ENCODE data around the gene LHPP. TPM values are rescaled to one million over a fixed set of nuclear protein-coding genes. Genes with fewer than 3 reads are reported as not detected.
"Not testable (repeated sequence)": the region's sequence is repeated elsewhere in the genome, so short reads cannot be mapped to it uniquely, and the experiment has no call there.

LHPP gene
- total RNA-seq, 2 experiments from 2014 or later: 17.7 TPM

- no peaks in the 10 kb centered on the region for H3K36me3 Mint-ChIP-seq (ENCODE audit: low read depth)
- DNase-seq: no peak
- H3K4me1 Mint-ChIP-seq (ENCODE audit: low read depth): no peaks in the 10 kb centered on the region
- no peaks in the 10 kb centered on the region for H3K27me3 Mint-ChIP-seq (ENCODE audit: low read depth)
- H3K9me3 Mint-ChIP-seq: no peaks in the 10 kb centered on the region
- intact Hi-C loops (cut with micrococcal nuclease): no loop called here
- no peak overlapping the region for H3K27ac Mint-ChIP-seq
- CTCF ChIA-PET: interaction anchor here (0.7 kb wide), 1 partner anchor 10 kb away, joined by 4 read pairs; no protein-coding TSS in a partner anchor
- H3K4me3 Mint-ChIP-seq: no peak overlapping the region
Observed at GRCh38 chr10:124425227-124425962, 36.2 kb upstream of the LHPP start.

GRCh38 chr10:124428207-124428777, 33.3 kb upstream of the LHPP start:
- H3K27me3 Mint-ChIP-seq (ENCODE audit: low read depth): peaks cover 3% of the 10 kb centered on the region
- H3K27ac Mint-ChIP-seq: no peak overlapping the region
- H3K4me3 Mint-ChIP-seq: no peak overlapping the region
- CTCF ChIA-PET: interaction anchor here (0.5 to 1.2 kb wide), 4 partner anchors 10 to 382 kb away, joined by 3 to 5 read pairs (median 3); partner anchors contain the start of gene OAT
- no peak for DNase-seq
- H3K4me1 Mint-ChIP-seq (ENCODE audit: low read depth): no peaks in the 10 kb centered on the region
- intact Hi-C loops (cut with micrococcal nuclease): no loop called here
- no peaks in the 10 kb centered on the region for H3K36me3 Mint-ChIP-seq (ENCODE audit: low read depth)
- H3K9me3 Mint-ChIP-seq: no peaks in the 10 kb centered on the region

DNA sequence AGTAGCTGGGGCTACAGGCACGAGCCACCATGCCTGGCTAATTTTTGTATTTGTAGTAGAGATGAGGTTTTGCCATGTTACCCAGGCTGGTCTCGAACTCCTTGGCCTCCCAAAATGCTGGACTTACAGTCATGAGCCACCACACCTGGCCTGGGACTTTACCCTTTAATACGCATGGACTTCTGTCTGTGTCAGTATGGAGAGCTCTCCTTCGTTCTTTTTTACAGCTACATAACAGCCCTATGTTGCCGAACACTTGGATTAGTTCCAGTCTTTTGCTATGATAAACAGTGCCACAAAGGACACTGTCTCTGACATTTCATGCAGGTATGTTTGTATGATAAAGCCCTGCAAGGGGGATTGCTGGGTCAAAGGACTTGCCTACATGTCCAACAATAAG, 32.0 kb upstream of the LHPP start:
- CTCF ChIA-PET: interaction anchor here (1.1 kb wide), 1 partner anchor 11 kb away, joined by 3 read pairs; the partner anchor contains the start of gene OAT
- peaks cover 3% of the 10 kb centered on the region for H3K27me3 Mint-ChIP-seq (ENCODE audit: low read depth)
- no peaks in the 10 kb centered on the region for H3K9me3 Mint-ChIP-seq
- intact Hi-C loops (cut with micrococcal nuclease): no loop called here
- no peak overlapping the region for H3K4me3 Mint-ChIP-seq
- DNase-seq: no peak
- no peak overlapping the region for H3K27ac Mint-ChIP-seq
- no peaks in the 10 kb centered on the region for H3K36me3 Mint-ChIP-seq (ENCODE audit: low read depth)
- no peaks in the 10 kb centered on the region for H3K4me1 Mint-ChIP-seq (ENCODE audit: low read depth)

- no peak for DNase-seq
- intact Hi-C loops (cut with micrococcal nuclease): no loop called here
- no peaks in the 10 kb centered on the region for H3K36me3 Mint-ChIP-seq (ENCODE audit: low read depth)
- peaks cover 3% of the 10 kb centered on the region for H3K27me3 Mint-ChIP-seq (ENCODE audit: low read depth)
- no peaks in the 10 kb centered on the region for H3K4me1 Mint-ChIP-seq (ENCODE audit: low read depth)
- H3K4me3 Mint-ChIP-seq: no peak overlapping the region
- H3K27ac Mint-ChIP-seq: no peak overlapping the region
- CTCF ChIA-PET: interaction anchor here (1.3 kb wide), 1 partner anchor 41 kb away, joined by 4 read pairs; no protein-coding TSS in a partner anchor
- no peaks in the 10 kb centered on the region for H3K9me3 Mint-ChIP-seq
Observed at GRCh38 chr10:124430077-124430476, 31.5 kb upstream of the LHPP start.

DNA sequence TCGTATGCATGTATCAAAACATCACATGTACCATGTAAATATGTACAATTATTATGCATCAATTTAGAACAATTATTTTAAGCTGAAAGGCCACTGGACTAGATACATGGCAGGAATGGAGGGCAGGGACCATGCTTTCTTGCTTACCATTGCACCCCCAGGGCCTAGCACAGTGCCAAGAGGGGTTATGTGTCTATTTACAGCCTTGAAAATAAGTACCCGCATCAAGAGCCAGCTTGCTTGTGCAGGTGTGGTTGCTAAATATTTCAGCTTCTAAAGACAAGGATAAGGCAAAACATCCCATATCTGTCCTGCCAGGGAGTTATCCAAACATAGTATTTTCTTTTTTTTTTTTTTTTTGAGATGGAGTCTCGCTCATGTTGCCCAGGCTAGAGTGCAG, 28.2 kb upstream of the LHPP start:
- H3K9me3 Mint-ChIP-seq: no peaks in the 10 kb centered on the region
- H3K27ac Mint-ChIP-seq: no peak overlapping the region
- H3K4me1 Mint-ChIP-seq (ENCODE audit: low read depth): no peaks in the 10 kb centered on the region
- H3K27me3 Mint-ChIP-seq (ENCODE audit: low read depth): peaks cover 3% of the 10 kb centered on the region
- no peak overlapping the region for H3K4me3 Mint-ChIP-seq
- DNase-seq: no peak
- intact Hi-C loops (cut with micrococcal nuclease): no loop called here
- H3K36me3 Mint-ChIP-seq (ENCODE audit: low read depth): no peaks in the 10 kb centered on the region
- CTCF ChIA-PET: interaction anchor here (0.7 kb wide), 1 partner anchor 44 kb away, joined by 3 read pairs; no protein-coding TSS in a partner anchor

- H3K27me3 Mint-ChIP-seq (ENCODE audit: low read depth); H3K27ac Mint-ChIP-seq; H3K4me3 Mint-ChIP-seq; DNase-seq; H3K4me1 Mint-ChIP-seq (ENCODE audit: low read depth); H3K9me3 Mint-ChIP-seq; H3K36me3 Mint-ChIP-seq (ENCODE audit: low read depth); intact Hi-C loops (cut with micrococcal nuclease): not testable (repeated sequence)
- CTCF ChIA-PET: interaction anchor here (0.7 kb wide), 1 partner anchor 179 kb away, joined by 4 read pairs; no protein-coding TSS in a partner anchor
Observed at GRCh38 chr10:124435683-124436082, 25.9 kb upstream of the LHPP start.

GRCh38 chr10:124436191-124436638, 25.4 kb upstream of the LHPP start:
- DNase-seq: no peak
- no peaks in the 10 kb centered on the region for H3K9me3 Mint-ChIP-seq
- no peaks in the 10 kb centered on the region for H3K4me1 Mint-ChIP-seq (ENCODE audit: low read depth)
- H3K27ac Mint-ChIP-seq: no peak overlapping the region
- intact Hi-C loops (cut with micrococcal nuclease): no loop called here
- H3K27me3 Mint-ChIP-seq (ENCODE audit: low read depth): peaks cover 5% of the 10 kb centered on the region
- CTCF ChIA-PET: interaction anchor here (0.7 kb wide), 1 partner anchor 178 kb away, joined by 4 read pairs; no protein-coding TSS in a partner anchor
- no peaks in the 10 kb centered on the region for H3K36me3 Mint-ChIP-seq (ENCODE audit: low read depth)
- no peak overlapping the region for H3K4me3 Mint-ChIP-seq

- CTCF ChIA-PET; intact Hi-C loops (cut with micrococcal nuclease); H3K9me3 Mint-ChIP-seq; DNase-seq; H3K4me3 Mint-ChIP-seq; H3K27ac Mint-ChIP-seq; H3K36me3 Mint-ChIP-seq (ENCODE audit: low read depth); H3K4me1 Mint-ChIP-seq (ENCODE audit: low read depth): not testable (repeated sequence)
- peaks cover 24% of the 10 kb centered on the region for H3K27me3 Mint-ChIP-seq (ENCODE audit: low read depth)
Observed at GRCh38 chr10:124441694-124442093, 19.9 kb upstream of the LHPP start.

- Mint-ChIP-seq H3K4me1 (ENCODE audit: low read depth) (peaks cover 21% of the 10 kb centered on the region), H3K4me3 (peak overlapping the region; percentile 27), H3K36me3 (ENCODE audit: low read depth) (no peaks in the 10 kb centered on the region), H3K27ac (no peak overlapping the region), H3K9me3 (no peaks in the 10 kb centered on the region), H3K27me3 (ENCODE audit: low read depth) (peaks cover 62% of the 10 kb centered on the region)
- CTCF ChIA-PET: no interaction called here
- intact Hi-C loops (cut with micrococcal nuclease): no loop called here
- DNase-seq: no peak
Observed at GRCh38 chr10:124446830-124447750, 14.5 kb upstream of the LHPP start.

DNA sequence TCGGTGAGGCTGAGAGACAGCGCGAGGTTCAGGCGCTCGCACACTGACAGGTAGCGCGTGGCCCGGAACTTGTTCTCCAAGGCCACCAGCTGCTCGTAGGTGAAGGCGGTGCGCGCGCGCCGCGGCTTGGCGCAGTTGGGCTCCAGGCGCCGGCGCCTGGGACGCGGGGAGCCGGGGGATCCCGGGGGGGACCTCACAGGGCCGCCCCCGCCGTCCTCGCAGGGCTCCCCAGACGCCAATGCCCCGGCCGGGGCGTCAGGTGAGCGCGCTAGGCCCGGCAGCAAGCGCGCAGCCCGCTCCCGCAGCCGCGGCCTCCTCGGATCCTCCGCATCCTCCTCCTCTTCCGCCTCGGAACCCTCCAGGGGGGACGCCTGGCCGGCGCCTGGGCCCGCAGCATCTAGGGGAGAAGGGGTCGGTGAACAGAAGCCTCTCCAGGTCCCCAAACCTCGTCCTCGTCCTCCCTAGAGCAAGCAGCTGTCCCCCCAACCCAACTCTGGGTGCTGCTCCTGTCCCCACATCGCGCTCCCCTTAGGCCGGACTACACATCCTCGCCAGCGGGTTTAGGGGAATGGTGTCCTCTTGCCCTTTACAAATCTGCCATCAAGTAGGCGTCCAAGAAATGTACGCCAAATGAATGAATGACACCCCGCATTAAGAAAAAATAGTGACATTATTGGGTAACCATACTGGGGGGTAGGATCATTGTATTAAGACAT, 13.7 kb upstream of the LHPP start:
- DNase-seq: no peak
- H3K9me3 Mint-ChIP-seq: no peaks in the 10 kb centered on the region
- H3K36me3 Mint-ChIP-seq (ENCODE audit: low read depth): no peaks in the 10 kb centered on the region
- H3K27me3 Mint-ChIP-seq (ENCODE audit: low read depth): peaks cover 70% of the 10 kb centered on the region
- peak overlapping the region; percentile 48 for H3K4me3 Mint-ChIP-seq
- H3K4me1 Mint-ChIP-seq (ENCODE audit: low read depth): peaks cover 21% of the 10 kb centered on the region
- intact Hi-C loops (cut with micrococcal nuclease): no loop called here
- H3K27ac Mint-ChIP-seq: no peak overlapping the region
- CTCF ChIA-PET: no interaction called here

- peak overlapping the region; percentile 57 for H3K4me3 Mint-ChIP-seq
- no peaks in the 10 kb centered on the region for H3K9me3 Mint-ChIP-seq
- no peaks in the 10 kb centered on the region for H3K36me3 Mint-ChIP-seq (ENCODE audit: low read depth)
- no peak for DNase-seq
- H3K27ac Mint-ChIP-seq: no peak overlapping the region
- intact Hi-C loops (cut with micrococcal nuclease): no loop called here
- H3K27me3 Mint-ChIP-seq (ENCODE audit: low read depth): peaks cover 75% of the 10 kb centered on the region
- peaks cover 21% of the 10 kb centered on the region for H3K4me1 Mint-ChIP-seq (ENCODE audit: low read depth)
- CTCF ChIA-PET: interaction anchor here (0.7 kb wide), 1 partner anchor 58 kb away, joined by 3 read pairs; no protein-coding TSS in a partner anchor
Observed at GRCh38 chr10:124448696-124449169, 12.9 kb upstream of the LHPP start.
